Uterus (tissue), 2 donors: ENCODE data around the gene GPR52.

Experiments used
- CTCF ChIP-seq, 4 experiments: fragments of 200-600 bp in 2 of 4; fragments of 450-650 bp in 2 of 4; sonication (generic) in 2 of 4; IDR thresholded peaks; one replicate each; pipeline ENCODE4 v1.5.1; 2016 to 2019; ENCODE audit warnings: antibody characterized with exemption in 4 of 4, mild to moderate bottlenecking in 2 of 4, moderate library complexity in 1 of 4
- POLR2A ChIP-seq, 2 donors: fragments of 450-650 bp; IDR thresholded peaks; one replicate each; pipeline ENCODE4 v1.6.1; 2016; ENCODE audit warnings: antibody characterized with exemption in 2 of 2, mild to moderate bottlenecking in 1 of 2, moderate library complexity in 1 of 2

GRCh38 chr1:174469052-174469451, 21.3 kb downstream of the GPR52 start:
- TF ChIP-seq POLR2A (IDR thresholded peaks at IDR 0.05) (no peak), CTCF (IDR thresholded peaks at IDR 0.05) (no peak)
